HL-60 (cell line): ENCODE data around the gene TMEM26.

Experiments
- CTCF ChIP-seq: IDR thresholded peaks from one replicate; pipeline ENCODE4 v1.5.1; 2011; ENCODE audit warnings: low read length, control low read depth, inconsistent platforms; ENCODE audit not compliant: insufficient read depth
- REST ChIP-seq: IDR thresholded peaks from 2 replicates; pipeline ENCODE4 v1.6.1; 2012; ENCODE audit warnings: low read depth; ENCODE audit not compliant: insufficient replicate concordance

GRCh38 chr10:61398366-61399129 lies 54.6 kb downstream of the TMEM26 start:
- TF ChIP-seq CTCF = no peak
- TF ChIP-seq REST = no peak
